ENCODE results near the gene RGS16. TPM values are rescaled to one million over a fixed set of nuclear protein-coding genes. Genes with fewer than 3 reads are reported as not detected.

Gene RGS16
- polyA plus RNA-seq, 1 of the 3 experiments (the other 2 are of a cell fraction), result 0.79 TPM

GRCh38 chr1:182631053-182631677 is 27.0 kb upstream of the RGS16 start (continued):
- TF ChIP-seq REST (IDR thresholded peaks at IDR 0.05; ENCODE audit: low read depth, low read length), result no peak

DNA sequence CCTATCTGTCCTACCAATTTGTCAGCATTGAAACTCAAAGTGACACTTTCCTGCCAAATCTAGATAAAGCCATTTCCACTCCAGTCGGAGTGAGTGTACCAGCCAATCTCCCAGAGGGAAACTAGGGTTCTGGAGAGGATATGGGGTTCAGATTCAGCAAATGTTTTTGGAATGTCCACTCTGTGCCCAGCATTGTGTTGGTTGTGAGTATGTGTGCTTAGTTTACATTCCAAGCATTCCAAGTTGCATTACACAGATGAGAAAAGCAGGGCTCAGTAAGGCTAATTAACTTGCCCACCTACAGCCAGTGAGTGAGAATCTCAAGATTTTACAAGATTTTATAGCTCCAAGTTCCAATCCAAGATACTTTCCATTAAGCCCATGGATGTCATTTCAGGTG is 26.4 kb upstream of the RGS16 start:
- Histone ChIP-seq H3K4me2 (no peak overlapping the region), H3K4me3 (ENCODE audit: low read depth in 2 of 2, low read length in 1 of 2) (no peak overlapping the region), H3K9me2 (no peaks in the 10 kb centered on the region), H3K27me3 (ENCODE audit: insufficient read depth) (no peaks in the 10 kb centered on the region; the same call in 1 of the 2 replicates), H3K9ac (no peak overlapping the region), H2AFZ (ENCODE audit: low read depth) (no peak overlapping the region), H3K27ac (ENCODE audit: low read depth in 2 of 2, low read length in 1 of 2) (no peak overlapping the region), H3K9me3 (no peaks in the 10 kb centered on the region), H4K20me1 (ENCODE audit: insufficient read depth) (no peaks in the 10 kb centered on the region), H3K36me3 (replicated peaks in 1 of 2; ENCODE audit: control insufficient read depth in 1 of 2, insufficient read depth in 2 of 2, low read length in 1 of 2) (no peaks in the 10 kb centered on the region), H3K4me1 (ENCODE audit: control insufficient read depth in 1 of 2, insufficient read depth in 2 of 2, low read depth in 1 of 2, low read length in 1 of 2) (peaks cover 7 to 35% of the 10 kb centered on the region in 2 experiments; a peak in 3 of 4 replicates), H3F3A (replicated peaks; ENCODE audit: insufficient read depth) (no peaks in the 10 kb centered on the region), H3K79me2 (ENCODE audit: insufficient read depth) (no peaks in the 10 kb centered on the region)
- CTCF ChIA-PET, result interaction anchor here (1.5 to 2.4 kb wide), 2 partner anchors 133 to 152 kb away, joined by 3 to 5 read pairs; no protein-coding TSS in a partner anchor
- TF ChIP-seq EZH2phosphoT487 (IDR thresholded peaks at IDR 0.05; ENCODE audit: borderline replicate concordance, low read depth) (no peak), POLR2AphosphoS5 (IDR thresholded peaks at IDR 0.05; ENCODE audit: low read depth, low read length) (no peak), TEAD4 (IDR thresholded peaks at IDR 0.05; ENCODE audit: borderline replicate concordance, insufficient read depth) (no peak), MAX (IDR thresholded peaks at IDR 0.05; ENCODE audit: low read depth) (no peak), REST (IDR thresholded peaks at IDR 0.05; ENCODE audit: low read depth, low read length) (no peak)
- TF ChIP-seq, protein P1, sequence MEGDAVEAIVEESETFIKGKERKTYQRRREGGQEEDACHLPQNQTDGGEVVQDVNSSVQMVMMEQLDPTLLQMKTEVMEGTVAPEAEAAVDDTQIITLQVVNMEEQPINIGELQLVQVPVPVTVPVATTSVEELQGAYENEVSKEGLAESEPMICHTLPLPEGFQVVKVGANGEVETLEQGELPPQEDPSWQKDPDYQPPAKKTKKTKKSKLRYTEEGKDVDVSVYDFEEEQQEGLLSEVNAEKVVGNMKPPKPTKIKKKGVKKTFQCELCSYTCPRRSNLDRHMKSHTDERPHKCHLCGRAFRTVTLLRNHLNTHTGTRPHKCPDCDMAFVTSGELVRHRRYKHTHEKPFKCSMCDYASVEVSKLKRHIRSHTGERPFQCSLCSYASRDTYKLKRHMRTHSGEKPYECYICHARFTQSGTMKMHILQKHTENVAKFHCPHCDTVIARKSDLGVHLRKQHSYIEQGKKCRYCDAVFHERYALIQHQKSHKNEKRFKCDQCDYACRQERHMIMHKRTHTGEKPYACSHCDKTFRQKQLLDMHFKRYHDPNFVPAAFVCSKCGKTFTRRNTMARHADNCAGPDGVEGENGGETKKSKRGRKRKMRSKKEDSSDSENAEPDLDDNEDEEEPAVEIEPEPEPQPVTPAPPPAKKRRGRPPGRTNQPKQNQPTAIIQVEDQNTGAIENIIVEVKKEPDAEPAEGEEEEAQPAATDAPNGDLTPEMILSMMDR (IDR thresholded peaks at IDR 0.05), result no peak
- WGBS (ENCODE audit: low lambda C conversion rate), result 38% methylated on average over 1 of the region's 1 CpG
- no peak for DNase-seq
- POLR2A ChIA-PET, result no interaction called here
